HG03442 (cell line): ENCODE measurements around the gene DCTN5.
A peak's percentile ranks its signal among the peaks of the same experiment; 100 is the strongest.
"Not testable (repeated sequence)": the region's sequence is repeated elsewhere in the genome, so short reads cannot be mapped to it uniquely, and the experiment has no call there.

Source experiments
- ATAC-seq: cut with Tn5 transposase; IDR thresholded peaks from one replicate; pipeline ENCODE4 v1.9.1; 2021; ENCODE audit warnings: mild to moderate bottlenecking, moderate library complexity; ENCODE audit not compliant: unreplicated experiment

Gene DCTN5

GRCh38 chr16:23640931-23641765 lies at the start of gene DCTN5, which contains the start of gene PALB2:
TSS of gene DCTN5 (plus strand) at chr16:23641466. CDS start at chr16:23641543, 77 bp downstream.
TSS of gene PALB2 (minus strand) at chr16:23641310. CDS start at chr16:23641157, 153 bp downstream.
- ATAC-seq, result peak; percentile 94

GRCh38 chr16:23594186-23594585 lies 47.1 kb upstream of the DCTN5 start:
- no peak for ATAC-seq

GRCh38 chr16:23595246-23595950 lies 45.9 kb upstream of the DCTN5 start:
- peak; percentile 10 for ATAC-seq

- peak; percentile 91 for ATAC-seq
Observed at GRCh38 chr16:23595951-23596720, 45.1 kb upstream of the DCTN5 start, which contains the start of gene NDUFAB1. TSS of gene NDUFAB1 (minus strand) at chr16:23596316. CDS start at chr16:23596290, 26 bp downstream.

- no peak for ATAC-seq
Observed at GRCh38 chr16:23597003-23597756, 44.1 kb upstream of the DCTN5 start.

GRCh38 chr16:23607726-23608125 lies 33.5 kb upstream of the DCTN5 start:
- ATAC-seq, result no peak

GRCh38 chr16:23608194-23608593 lies 33.1 kb upstream of the DCTN5 start:
- ATAC-seq, result no peak

- ATAC-seq, result no peak
Observed at GRCh38 chr16:23609929-23610328, 31.3 kb upstream of the DCTN5 start.

GRCh38 chr16:23610905-23611304 lies 30.4 kb upstream of the DCTN5 start:
- not testable (repeated sequence) for ATAC-seq

- no peak for ATAC-seq
Observed at GRCh38 chr16:23611936-23612335, 29.3 kb upstream of the DCTN5 start.

- no peak for ATAC-seq
Observed at GRCh38 chr16:23615805-23616204, 25.5 kb upstream of the DCTN5 start.

- ATAC-seq, result no peak
Observed at GRCh38 chr16:23624092-23624491, 17.2 kb upstream of the DCTN5 start.

GRCh38 chr16:23629516-23629915 lies 11.8 kb upstream of the DCTN5 start:
- ATAC-seq, result no peak

- ATAC-seq, result not testable (repeated sequence)
Observed at GRCh38 chr16:23631874-23632273, 9.4 kb upstream of the DCTN5 start.

- no peak for ATAC-seq
Observed at GRCh38 chr16:23634461-23635036, 6.7 kb upstream of the DCTN5 start.

GRCh38 chr16:23635958-23636357 lies 5.3 kb upstream of the DCTN5 start:
- ATAC-seq, result no peak

GRCh38 chr16:23640615-23640930 lies 693 bp upstream of the DCTN5 start:
- ATAC-seq, result no peak

- ATAC-seq, result no peak
Observed at GRCh38 chr16:23642246-23642774, 1.0 kb downstream of the DCTN5 start.

- ATAC-seq, result no peak
Observed at GRCh38 chr16:23650674-23651416, 9.6 kb downstream of the DCTN5 start.
